Uterus (tissue), 4 donors: Measurements from ENCODE around the gene PTPRQ. TPM values are rescaled to one million over a fixed set of nuclear protein-coding genes. Genes with fewer than 3 reads are reported as not detected.
"Not testable (repeated sequence)": the region's sequence is repeated elsewhere in the genome, so short reads cannot be mapped to it uniquely, and the experiment has no call there.

ENCODE experiments used
- DNase-seq, 2 donors: peaks; one replicate each; pipeline ENCODE4 v3.0.0-alpha.2; 2019 to 2020
- H3K27ac ChIP-seq, 2 donors: fragments of 200-600 bp; sonication (generic); 1 replicate in 1 of 2; 2 replicates in 1 of 2; pipeline ENCODE4 v1.5.1; 2016 to 2018
- H3K27me3 ChIP-seq, 2 donors: fragments of 200-600 bp; sonication (generic); one replicate each; pipeline ENCODE4 v1.5.1; 2018 to 2019; ENCODE audit warnings: control low read depth in 1 of 2
- H3K36me3 ChIP-seq, 2 donors: fragments of 200-600 bp; sonication (generic); one replicate each; pipeline ENCODE4 v1.5.1; 2019; ENCODE audit warnings: control low read depth in 1 of 2
- H3K4me1 ChIP-seq, 2 donors: fragments of 200-600 bp; sonication (generic); one replicate each; pipeline ENCODE4 v1.5.1; 2018 to 2019; ENCODE audit warnings: control low read depth in 1 of 2
- H3K4me3 ChIP-seq, 2 donors: fragments of 200-600 bp; sonication (generic); 1 replicate in 1 of 2; 2 replicates in 1 of 2; pipeline ENCODE4 v1.5.1; 2018 to 2019; ENCODE audit warnings: mild to moderate bottlenecking in 1 of 2
- H3K9me3 ChIP-seq, 2 donors: fragments of 200-600 bp; sonication (generic); one replicate each; pipeline ENCODE4 v1.5.1; 2019; ENCODE audit warnings: control low read depth in 1 of 2
- POLR2A ChIP-seq, 2 donors: fragments of 450-650 bp; IDR thresholded peaks; one replicate each; pipeline ENCODE4 v1.6.1; 2016; ENCODE audit warnings: antibody characterized with exemption in 2 of 2, mild to moderate bottlenecking in 1 of 2, moderate library complexity in 1 of 2
- intact Hi-C: fragments of 100-400 bp; cut with DNase I; formaldehyde crosslinking; loops from one replicate; pipeline ENCODE4 v1.15.1; 2023; ENCODE audit warnings: low total_unique reads
- total RNA-seq, 4 donors: library from RNA; depleted of rRNA in 3 of 4; stranded (reverse); fragments of >200 nt in 3 of 4; gene quantifications; one replicate each; pipeline versions ENCODE4 v1.1.0 to v1.2.4, GENCODE V29; 2014 to 2023
- TF ChIP-seq, protein P1 (sequence below), 4 experiments: fragments of 200-600 bp in 2 of 4; fragments of 450-650 bp in 2 of 4; sonication (generic) in 2 of 4; IDR thresholded peaks; one replicate each; pipeline ENCODE4 v1.5.1; 2016 to 2019; ENCODE audit warnings: antibody characterized with exemption in 4 of 4, mild to moderate bottlenecking in 2 of 4, moderate library complexity in 1 of 4
- donor health status: DM: yes; HTN: yes; CAD: no.

The PTPRQ gene
- total RNA-seq, 4 donors from 2014 or later = 0.29 to 1.3 (median 1.0) TPM; not detected in 1

- Histone ChIP-seq H3K36me3 (no peaks in the 10 kb centered on the region), H3K4me3 (no peak overlapping the region), H3K27ac (no peak overlapping the region), H3K27me3 (no peaks in the 10 kb centered on the region), H3K4me1 (no peaks in the 10 kb centered on the region), H3K9me3 (no peaks in the 10 kb centered on the region)
- no peak for DNase-seq
- TF ChIP-seq POLR2A (IDR thresholded peaks at IDR 0.05) = no peak
- TF ChIP-seq, protein P1, sequence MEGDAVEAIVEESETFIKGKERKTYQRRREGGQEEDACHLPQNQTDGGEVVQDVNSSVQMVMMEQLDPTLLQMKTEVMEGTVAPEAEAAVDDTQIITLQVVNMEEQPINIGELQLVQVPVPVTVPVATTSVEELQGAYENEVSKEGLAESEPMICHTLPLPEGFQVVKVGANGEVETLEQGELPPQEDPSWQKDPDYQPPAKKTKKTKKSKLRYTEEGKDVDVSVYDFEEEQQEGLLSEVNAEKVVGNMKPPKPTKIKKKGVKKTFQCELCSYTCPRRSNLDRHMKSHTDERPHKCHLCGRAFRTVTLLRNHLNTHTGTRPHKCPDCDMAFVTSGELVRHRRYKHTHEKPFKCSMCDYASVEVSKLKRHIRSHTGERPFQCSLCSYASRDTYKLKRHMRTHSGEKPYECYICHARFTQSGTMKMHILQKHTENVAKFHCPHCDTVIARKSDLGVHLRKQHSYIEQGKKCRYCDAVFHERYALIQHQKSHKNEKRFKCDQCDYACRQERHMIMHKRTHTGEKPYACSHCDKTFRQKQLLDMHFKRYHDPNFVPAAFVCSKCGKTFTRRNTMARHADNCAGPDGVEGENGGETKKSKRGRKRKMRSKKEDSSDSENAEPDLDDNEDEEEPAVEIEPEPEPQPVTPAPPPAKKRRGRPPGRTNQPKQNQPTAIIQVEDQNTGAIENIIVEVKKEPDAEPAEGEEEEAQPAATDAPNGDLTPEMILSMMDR (IDR thresholded peaks at IDR 0.05) = no peak
- intact Hi-C loops = no loop called here
Observed at GRCh38 chr12:80659512-80660063, 215.6 kb downstream of the PTPRQ start.

DNA sequence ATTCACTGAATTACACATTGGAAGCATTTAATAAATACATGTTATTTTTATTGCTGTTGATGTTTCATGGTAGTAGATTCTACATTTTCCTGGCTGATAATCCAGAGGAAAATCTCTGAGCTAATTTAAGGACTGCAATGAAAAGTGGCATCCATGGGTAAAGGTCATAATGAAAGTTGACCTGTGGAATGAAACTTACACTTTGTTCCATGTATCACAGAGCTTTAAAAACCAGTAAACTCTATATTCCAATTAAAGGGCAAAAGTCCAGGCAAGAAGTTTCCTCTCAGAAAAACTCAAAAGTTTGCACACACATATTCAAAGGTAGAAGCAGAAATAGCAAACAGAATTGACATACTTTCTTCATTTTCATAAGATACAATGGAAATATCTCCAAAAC, 218.6 kb downstream of the PTPRQ start:
- Histone ChIP-seq H3K9me3 (no peaks in the 10 kb centered on the region), H3K27ac (no peak overlapping the region), H3K27me3 (no peaks in the 10 kb centered on the region), H3K4me1 (no peaks in the 10 kb centered on the region), H3K4me3 (no peak overlapping the region), H3K36me3 (no peaks in the 10 kb centered on the region)
- no peak for DNase-seq
- TF ChIP-seq, protein P1 (IDR thresholded peaks at IDR 0.05) = no peak
- TF ChIP-seq POLR2A (IDR thresholded peaks at IDR 0.05) = no peak
- intact Hi-C loops = no loop called here

- Histone ChIP-seq H3K4me3 (no peak overlapping the region), H3K4me1 (no peaks in the 10 kb centered on the region), H3K36me3 (no peaks in the 10 kb centered on the region), H3K27me3 (no peaks in the 10 kb centered on the region), H3K27ac (no peak overlapping the region), H3K9me3 (no peaks in the 10 kb centered on the region)
- TF ChIP-seq, protein P1 (IDR thresholded peaks at IDR 0.05) = no peak
- no peak for DNase-seq
- intact Hi-C loops = no loop called here
Observed at GRCh38 chr12:80670214-80670613, 226.2 kb downstream of the PTPRQ start.

DNA sequence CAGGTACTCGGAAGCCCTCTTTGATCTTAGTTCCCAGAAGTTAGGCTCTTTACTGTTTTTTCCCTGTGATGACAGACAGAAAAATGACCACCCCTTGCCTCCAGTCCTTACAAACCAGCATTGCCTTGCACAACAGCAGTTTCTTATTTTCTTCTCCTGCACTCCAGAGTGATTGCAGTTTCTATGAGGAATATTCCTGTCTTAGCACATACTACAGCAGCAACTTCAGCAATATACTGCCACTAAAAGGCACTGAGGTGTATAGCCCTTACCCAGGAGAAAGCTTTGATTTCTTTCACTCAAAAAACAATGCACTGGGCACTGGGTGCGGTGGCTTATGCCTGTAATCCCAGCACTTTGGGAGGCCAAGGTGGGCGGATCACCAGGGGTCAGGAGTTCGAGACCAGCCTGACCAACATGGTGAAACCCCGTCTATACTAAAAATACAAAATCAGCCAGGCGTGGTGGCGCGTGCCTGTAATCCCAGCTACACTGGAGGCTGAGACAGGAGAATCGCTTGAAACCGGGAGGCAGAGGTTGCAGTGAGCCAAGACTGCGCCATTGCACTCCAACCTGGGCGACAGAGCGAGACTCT, 232.1 kb downstream of the PTPRQ start:
- H3K36me3 ChIP-seq, H3K9me3 ChIP-seq, DNase-seq, intact Hi-C loops, H3K4me1 ChIP-seq, H3K27ac ChIP-seq, H3K4me3 ChIP-seq, H3K27me3 ChIP-seq: not testable (repeated sequence)

DNA sequence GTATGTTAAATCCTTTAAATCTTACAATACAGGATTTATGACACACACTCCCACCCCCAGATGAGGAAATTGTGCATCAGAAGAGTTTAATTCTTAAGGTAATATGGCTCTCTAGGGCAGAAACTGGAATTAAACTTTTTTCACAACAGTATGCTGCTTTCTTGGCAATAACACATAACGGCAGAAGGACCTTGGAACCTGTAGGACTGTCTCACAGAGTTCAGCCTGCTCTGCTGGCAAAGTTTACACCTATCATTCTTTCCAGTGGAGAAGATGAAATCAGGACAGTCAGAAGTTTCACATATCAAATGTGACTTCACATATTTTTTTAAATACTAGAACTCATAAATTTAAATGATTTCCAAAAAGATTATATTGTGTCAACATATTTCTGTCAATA, 232.8 kb downstream of the PTPRQ start:
- H3K27me3 ChIP-seq = no peaks in the 10 kb centered on the region
- no peak overlapping the region for H3K4me3 ChIP-seq

More for the DNA sequence above, 232.8 kb downstream of the PTPRQ start:
- intact Hi-C loops = no loop called here
- Histone ChIP-seq H3K4me1 (no peaks in the 10 kb centered on the region), H3K27ac (no peak overlapping the region), H3K9me3 (no peaks in the 10 kb centered on the region), H3K36me3 (no peaks in the 10 kb centered on the region)
- TF ChIP-seq, protein P1 (IDR thresholded peaks at IDR 0.05) = no peak
- no peak for TF ChIP-seq POLR2A (IDR thresholded peaks at IDR 0.05)
- no peak for DNase-seq
